A549 (cell line): ENCODE data around the gene KCNQ1. TPM values are rescaled to one million over a fixed set of nuclear protein-coding genes. Genes with fewer than 3 reads are reported as not detected.

Experiments used
- ATAC-seq, 2 experiments: fragments of 200-7000 bp in 1 of 2; fragments of >200 bp in 1 of 2; cut with Nextera tagmentation in 1 of 2; cut with Tn5 transposase in 1 of 2; 3 replicates each; pipeline versions ENCODE4 v1.8.0 to v1.9.1; 2018 to 2020; ENCODE audit warnings: mild to moderate bottlenecking in 1 of 2, moderate library complexity in 1 of 2
- CTCF ChIA-PET: fragments of 300-600 bp; sonication (Branson Sonifier 250); formaldehyde crosslinking; extraction: SDS; loops from one replicate; lab custom pipeline; 2021; ENCODE audit warnings: antibody characterized with exemption, inconsistent platforms; lab: Yijun Ruan, JAX
- POLR2A ChIA-PET: fragments of 350-600 bp; formaldehyde crosslinking; extraction: SDS; loops from one replicate; lab custom pipeline; 2021; ENCODE audit warnings: antibody characterized with exemption, inconsistent platforms; lab: Yijun Ruan, JAX
- DNase-seq, 2 experiments: peaks; one replicate each; pipeline versions ENCODE4 v3.0.0 to v3.0.0-alpha.2; 2011 to 2016; ENCODE audit warnings: low read depth in 1 of 2, low spot score in 1 of 2
- FAIRE-seq: peaks from 2 replicates; lab custom pipeline; 2011; peaks lifted over from hg19 to GRCh38; lab: Jason Lieb, UNC
- H3K27ac ChIP-seq, 2 experiments: fragments of >200 bp; sonication (Bioruptor Twin); formaldehyde crosslinking; 3 replicates each; pipeline ENCODE4 v1.5.1; 2016 to 2017
- H3K4me1 ChIP-seq: fragments of >200 bp; sonication (Bioruptor Twin); formaldehyde crosslinking; 3 replicates; pipeline ENCODE4 v1.6.1; 2016
- H3K4me2 ChIP-seq: fragments of >200 bp; sonication (Bioruptor Twin); formaldehyde crosslinking; 3 replicates; pipeline ENCODE4 v1.6.1; 2016
- H3K4me3 ChIP-seq: fragments of >200 bp; sonication (Bioruptor Twin); formaldehyde crosslinking; 3 replicates; pipeline ENCODE4 v1.5.1; 2016
- H3K9me3 ChIP-seq: fragments of >200 bp; sonication (Bioruptor Twin); formaldehyde crosslinking; 3 replicates; pipeline ENCODE4 v1.6.1; 2016
- BHLHE40 ChIP-seq: IDR thresholded peaks from 2 replicates; pipeline ENCODE4 v1.6.1; 2012; ENCODE audit warnings: low read depth, low read length, inconsistent platforms
- CBX2 ChIP-seq: fragments of 200-600 bp; sonication (generic); IDR thresholded peaks from 2 replicates; pipeline ENCODE4 v1.6.1; 2016; ENCODE audit warnings: low read depth, mild to moderate bottlenecking, borderline replicate concordance
- CEBPB ChIP-seq, 2 experiments: fragments of >200 bp in 1 of 2; sonication (Bioruptor Twin) in 1 of 2; formaldehyde crosslinking in 1 of 2; IDR thresholded peaks; 2 replicates each; pipeline ENCODE4 v1.6.1; 2012 to 2016
- CHD4 ChIP-seq: fragments of 200-600 bp; sonication (generic); IDR thresholded peaks from 2 replicates; pipeline ENCODE4 v1.6.1; 2016; ENCODE audit warnings: antibody characterized with exemption, mild to moderate bottlenecking, borderline replicate concordance
- E2F6 ChIP-seq: IDR thresholded peaks from 2 replicates; pipeline ENCODE4 v1.6.1; 2012; ENCODE audit warnings: low read depth, borderline replicate concordance
- EHMT2 ChIP-seq: fragments of 200-600 bp; sonication (generic); IDR thresholded peaks from 2 replicates; pipeline ENCODE4 v1.6.1; 2016; ENCODE audit warnings: antibody characterized with exemption, low read depth, mild to moderate bottlenecking, moderate library complexity
- FOSB ChIP-seq: fragments of 250-450 bp; sonication (Bioruptor Pico); IDR thresholded peaks from 2 replicates; pipeline ENCODE4 v1.5.0; 2020; ENCODE audit warnings: mild to moderate bottlenecking, moderate library complexity
- GATA3 ChIP-seq: IDR thresholded peaks from 2 replicates; pipeline ENCODE4 v1.6.1; 2012; ENCODE audit warnings: borderline replicate concordance
- HDAC2 ChIP-seq: fragments of 200-600 bp; sonication (generic); IDR thresholded peaks from 2 replicates; pipeline ENCODE4 v1.6.1; 2016
- HEYL ChIP-seq: fragments of 250-450 bp; sonication (Bioruptor Pico); IDR thresholded peaks from 2 replicates; pipeline ENCODE4 v1.8.0; 2021; ENCODE audit warnings: mild to moderate bottlenecking, moderate library complexity
- JUN ChIP-seq, 2 experiments: fragments of >200 bp; sonication (Bioruptor Twin); formaldehyde crosslinking; IDR thresholded peaks; 2 replicates in 1 of 2; 3 replicates in 1 of 2; pipeline ENCODE4 v1.6.1; 2016 to 2017
- KDM5A ChIP-seq: fragments of 200-600 bp; sonication (generic); IDR thresholded peaks from 2 replicates; pipeline ENCODE4 v1.6.1; 2016; ENCODE audit warnings: antibody characterized with exemption, mild to moderate bottlenecking
- MAZ ChIP-seq: fragments of 150-350 bp; IDR thresholded peaks from 2 replicates; pipeline ENCODE4 v1.6.1; 2014; ENCODE audit warnings: antibody characterized with exemption, low read depth, low read length, borderline replicate concordance
- NPAS2 ChIP-seq: fragments of 250-450 bp; sonication (Bioruptor Pico); IDR thresholded peaks from 2 replicates; pipeline ENCODE4 v1.8.0; 2022; ENCODE audit warnings: mild to moderate bottlenecking, moderate library complexity, borderline replicate concordance
- NR3C1 ChIP-seq: fragments of >200 bp; sonication (Bioruptor Twin); formaldehyde crosslinking; IDR thresholded peaks from 3 replicates; pipeline ENCODE4 v1.6.1; 2017
- POLR2A ChIP-seq: IDR thresholded peaks from 2 replicates; pipeline ENCODE4 v1.6.1; 2012; ENCODE audit warnings: mild to moderate bottlenecking, low read length
- RAD21 ChIP-seq, 2 experiments: fragments of >200 bp in 1 of 2; sonication (Bioruptor Twin) in 1 of 2; formaldehyde crosslinking in 1 of 2; IDR thresholded peaks in 1 of 2; conservative IDR thresholded peaks in 1 of 2; 2 replicates in 1 of 2; 3 replicates in 1 of 2; pipeline ENCODE4 v1.6.1; 2012 to 2018; ENCODE audit warnings: inconsistent platforms in 1 of 2
- RCOR1 ChIP-seq: fragments of 150-350 bp; IDR thresholded peaks from 2 replicates; pipeline ENCODE4 v1.6.1; 2014; ENCODE audit warnings: antibody characterized with exemption, low read length, low read depth
- RNF2 ChIP-seq: fragments of 200-600 bp; sonication (generic); IDR thresholded peaks from 2 replicates; pipeline ENCODE4 v1.6.1; 2016; ENCODE audit warnings: low read depth, mild to moderate bottlenecking, antibody characterized with exemption, moderate library complexity, borderline replicate concordance
- SMC3 ChIP-seq: fragments of >200 bp; sonication (Bioruptor Twin); formaldehyde crosslinking; IDR thresholded peaks from 3 replicates; pipeline ENCODE4 v1.6.1; 2018; ENCODE audit warnings: inconsistent platforms
- SREBF2 ChIP-seq: fragments of 450-650 bp; IDR thresholded peaks from 2 replicates; pipeline ENCODE4 v1.6.1; 2014; ENCODE audit warnings: mild to moderate bottlenecking, moderate library complexity
- ZC3H11A ChIP-seq: fragments of 450-650 bp; IDR thresholded peaks from 2 replicates; pipeline ENCODE4 v1.6.1; 2014; ENCODE audit warnings: antibody characterized with exemption, mild to moderate bottlenecking
- ZNF302 ChIP-seq: fragments of 250-450 bp; sonication (Bioruptor Pico); IDR thresholded peaks from 2 replicates; pipeline ENCODE4 v1.9.0; 2021; ENCODE audit warnings: inconsistent platforms, mild to moderate bottlenecking, moderate library complexity
- ZSCAN20 ChIP-seq: fragments of 250-450 bp; sonication (Bioruptor Pico); IDR thresholded peaks from 2 replicates; pipeline ENCODE4 v1.8.0; 2022; ENCODE audit warnings: mild to moderate bottlenecking, moderate library complexity
- WGBS: methylation state at CpG from one replicate; pipeline ENCODE4 v1.1.6; 2017; ENCODE audit errors: missing lambda C conversion rate; 5-methylcytosine and 5-hydroxymethylcytosine counted together
- polyA plus RNA-seq, 4 experiments: library from polyadenylated mRNA; depleted of rRNA in 3 of 4; stranded (reverse); fragments of >200 nt; fragmentation: RNase III in 1 of 4; extraction: RNeasy Plus Mini Kit Qiagen cat#74134 plus additional on column Dnase treatment in 1 of 4; gene quantifications; 2 replicates in 3 of 4; 3 replicates in 1 of 4; pipeline ENCODE4 v1.2.3, GENCODE V29; 2011 to 2017
- TF ChIP-seq, protein P1 (sequence below): fragments of 150-350 bp; IDR thresholded peaks from 2 replicates; pipeline ENCODE4 v1.6.1; 2014; ENCODE audit warnings: low read depth, mild to moderate bottlenecking, low read length
- TF ChIP-seq, protein P2 (sequence below): fragments of 200-600 bp; sonication (generic); IDR thresholded peaks from 2 replicates; pipeline ENCODE4 v1.6.1; 2016; ENCODE audit warnings: antibody characterized with exemption, mild to moderate bottlenecking, moderate library complexity

KCNQ1 gene
- polyA plus RNA-seq, 2 of the 4 experiments (the other 2 are of a cell fraction), result 0.14 to 0.17 TPM

- ATAC-seq, result no peak
- CTCF ChIA-PET, result interaction anchor here (1.1 kb wide), 2 partner anchors 172 to 181 kb away, joined by 3 read pairs; partner anchors contain the start of gene CDKN1C
- Histone ChIP-seq H3K27ac (no peak overlapping the region), H3K4me2 (no peak overlapping the region), H3K9me3 (no peaks in the 10 kb centered on the region)
- POLR2A ChIA-PET, result no interaction called here
- DNase-seq, result no peak
- WGBS, result 84% methylated on average over 15 of the region's 16 CpGs
- TF ChIP-seq POLR2A, result no peak
- TF ChIP-seq CHD4, result no peak
- TF ChIP-seq NPAS2 (CRISPR knock-in tag), result no peak
- no peak for TF ChIP-seq BHLHE40
- TF ChIP-seq CBX2, result no peak
- no peak for TF ChIP-seq RAD21 (conservative IDR thresholded peaks at IDR 0.05 in 1 of 2, IDR thresholded peaks at IDR 0.05 in 1 of 2)
- TF ChIP-seq GATA3, result no peak
- no peak for TF ChIP-seq KDM5A
- no peak for TF ChIP-seq ZNF302 (CRISPR knock-in tag)
- TF ChIP-seq, all 56 proteins: peak for 0
- FAIRE-seq, result no peak
- Histone ChIP-seq H3K4me3 (no peak overlapping the region), H3K4me1 (peaks cover 9% of the 10 kb centered on the region; the same call in 2 of the 3 replicates)
Measured at GRCh38 chr11:2703363-2704141, 258.7 kb downstream of the KCNQ1 start.

DNA sequence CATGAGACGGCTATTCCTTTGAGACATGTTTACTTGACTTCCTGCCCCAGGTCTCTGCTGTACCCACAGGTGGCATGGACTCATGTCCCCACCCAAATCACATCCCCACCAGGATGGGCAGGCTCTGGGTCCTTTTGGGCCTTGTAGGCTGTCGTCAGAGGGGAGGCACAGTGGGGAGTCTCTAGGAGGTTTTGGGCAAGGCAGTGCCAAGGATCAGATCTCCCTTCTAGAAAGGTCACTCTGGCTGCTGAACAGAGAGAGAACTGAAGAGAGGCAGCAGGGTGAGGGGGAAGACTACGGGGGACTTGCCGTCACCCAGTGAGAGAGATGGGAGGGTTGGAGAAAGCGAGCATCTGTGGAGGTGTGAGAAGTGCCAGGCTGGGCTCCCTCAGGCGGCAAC, 259.5 kb downstream of the KCNQ1 start:
- Histone ChIP-seq H3K4me1 (peaks cover 4% of the 10 kb centered on the region; the same call in 1 of the 3 replicates), H3K4me2 (no peak overlapping the region), H3K4me3 (no peak overlapping the region), H3K27ac (no peak overlapping the region), H3K9me3 (no peaks in the 10 kb centered on the region)
- DNase-seq (no peak), FAIRE-seq (no peak), ATAC-seq (no peak)
- WGBS, result 73% methylated on average over 6 of the region's 6 CpGs
- ChIA-PET CTCF (no interaction called here), POLR2A (no interaction called here)
- no peak for TF ChIP-seq SMC3
- no peak for TF ChIP-seq NPAS2 (CRISPR knock-in tag)
- no peak for TF ChIP-seq HEYL (CRISPR knock-in tag)
- no peak for TF ChIP-seq RCOR1
- no peak for TF ChIP-seq SREBF2
- no peak for TF ChIP-seq ZNF302 (CRISPR knock-in tag)
- no peak for TF ChIP-seq CEBPB (IDR thresholded peaks at IDR 0.05)
- TF ChIP-seq CHD4, result no peak
- TF ChIP-seq FOSB (CRISPR knock-in tag), result no peak
- no peak for TF ChIP-seq BHLHE40
- TF ChIP-seq, protein P1, sequence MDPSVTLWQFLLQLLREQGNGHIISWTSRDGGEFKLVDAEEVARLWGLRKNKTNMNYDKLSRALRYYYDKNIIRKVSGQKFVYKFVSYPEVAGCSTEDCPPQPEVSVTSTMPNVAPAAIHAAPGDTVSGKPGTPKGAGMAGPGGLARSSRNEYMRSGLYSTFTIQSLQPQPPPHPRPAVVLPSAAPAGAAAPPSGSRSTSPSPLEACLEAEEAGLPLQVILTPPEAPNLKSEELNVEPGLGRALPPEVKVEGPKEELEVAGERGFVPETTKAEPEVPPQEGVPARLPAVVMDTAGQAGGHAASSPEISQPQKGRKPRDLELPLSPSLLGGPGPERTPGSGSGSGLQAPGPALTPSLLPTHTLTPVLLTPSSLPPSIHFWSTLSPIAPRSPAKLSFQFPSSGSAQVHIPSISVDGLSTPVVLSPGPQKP, result no peak
- TF ChIP-seq NR3C1, result no peak
- no peak for TF ChIP-seq ZC3H11A
- TF ChIP-seq EHMT2, result no peak

DNA sequence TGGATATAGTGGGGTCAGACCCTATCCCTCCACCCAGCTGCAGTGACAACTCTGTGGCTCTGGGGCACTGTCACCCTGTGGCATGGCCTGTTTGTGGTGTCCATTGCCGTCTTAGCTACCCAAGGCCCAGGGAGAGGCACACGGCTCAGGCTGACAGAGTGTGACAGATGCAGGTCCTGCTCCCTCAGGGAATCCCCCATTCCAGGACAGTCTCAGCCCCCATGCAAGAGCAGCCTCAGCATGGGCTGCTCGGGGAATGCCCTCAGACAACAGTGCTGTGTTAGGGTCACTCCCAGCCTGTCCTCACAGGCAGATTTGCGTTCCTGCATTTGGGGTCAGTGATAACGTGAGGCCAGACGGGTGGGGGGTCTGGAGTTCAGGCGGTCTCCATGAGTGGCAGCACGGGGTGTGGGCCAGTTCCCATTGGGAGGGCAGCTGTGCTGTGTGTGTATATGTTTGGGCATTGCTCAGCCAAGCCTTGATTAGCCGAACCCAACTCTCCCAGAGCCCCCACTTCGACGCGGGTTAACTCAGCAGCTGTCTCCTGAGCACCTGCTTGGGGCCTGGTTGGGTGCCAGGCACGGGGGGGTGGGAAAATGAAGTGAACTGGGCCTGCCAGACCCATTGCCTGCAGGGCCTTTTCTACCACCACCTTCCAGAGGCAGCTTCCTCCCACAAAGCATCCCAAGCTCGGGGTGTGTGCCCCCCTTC, 260.2 kb downstream of the KCNQ1 start:
- peaks cover 4% of the 10 kb centered on the region; the same call in 1 of the 3 replicates for H3K4me1 ChIP-seq
- ChIA-PET CTCF (interaction anchor here (0.8 to 0.9 kb wide), 2 partner anchors 174 to 183 kb away, joined by 3 to 4 read pairs; no protein-coding TSS in a partner anchor), POLR2A (no interaction called here)
- H3K9me3 ChIP-seq, result no peaks in the 10 kb centered on the region
- no peak overlapping the region for H3K4me2 ChIP-seq
- DNase-seq (no peak), ATAC-seq (no peak), FAIRE-seq (no peak)
- H3K4me3 ChIP-seq, result no peak overlapping the region
- no peak overlapping the region for H3K27ac ChIP-seq
- no peak for TF ChIP-seq RNF2
- TF ChIP-seq ZNF302 (CRISPR knock-in tag), result no peak
- no peak for TF ChIP-seq BHLHE40
- TF ChIP-seq MAZ, result no peak
- no peak for TF ChIP-seq HDAC2
- no peak for TF ChIP-seq JUN (IDR thresholded peaks at IDR 0.05)
- TF ChIP-seq, protein P2, sequence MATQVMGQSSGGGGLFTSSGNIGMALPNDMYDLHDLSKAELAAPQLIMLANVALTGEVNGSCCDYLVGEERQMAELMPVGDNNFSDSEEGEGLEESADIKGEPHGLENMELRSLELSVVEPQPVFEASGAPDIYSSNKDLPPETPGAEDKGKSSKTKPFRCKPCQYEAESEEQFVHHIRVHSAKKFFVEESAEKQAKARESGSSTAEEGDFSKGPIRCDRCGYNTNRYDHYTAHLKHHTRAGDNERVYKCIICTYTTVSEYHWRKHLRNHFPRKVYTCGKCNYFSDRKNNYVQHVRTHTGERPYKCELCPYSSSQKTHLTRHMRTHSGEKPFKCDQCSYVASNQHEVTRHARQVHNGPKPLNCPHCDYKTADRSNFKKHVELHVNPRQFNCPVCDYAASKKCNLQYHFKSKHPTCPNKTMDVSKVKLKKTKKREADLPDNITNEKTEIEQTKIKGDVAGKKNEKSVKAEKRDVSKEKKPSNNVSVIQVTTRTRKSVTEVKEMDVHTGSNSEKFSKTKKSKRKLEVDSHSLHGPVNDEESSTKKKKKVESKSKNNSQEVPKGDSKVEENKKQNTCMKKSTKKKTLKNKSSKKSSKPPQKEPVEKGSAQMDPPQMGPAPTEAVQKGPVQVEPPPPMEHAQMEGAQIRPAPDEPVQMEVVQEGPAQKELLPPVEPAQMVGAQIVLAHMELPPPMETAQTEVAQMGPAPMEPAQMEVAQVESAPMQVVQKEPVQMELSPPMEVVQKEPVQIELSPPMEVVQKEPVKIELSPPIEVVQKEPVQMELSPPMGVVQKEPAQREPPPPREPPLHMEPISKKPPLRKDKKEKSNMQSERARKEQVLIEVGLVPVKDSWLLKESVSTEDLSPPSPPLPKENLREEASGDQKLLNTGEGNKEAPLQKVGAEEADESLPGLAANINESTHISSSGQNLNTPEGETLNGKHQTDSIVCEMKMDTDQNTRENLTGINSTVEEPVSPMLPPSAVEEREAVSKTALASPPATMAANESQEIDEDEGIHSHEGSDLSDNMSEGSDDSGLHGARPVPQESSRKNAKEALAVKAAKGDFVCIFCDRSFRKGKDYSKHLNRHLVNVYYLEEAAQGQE, result no peak
- TF ChIP-seq ZSCAN20 (CRISPR knock-in tag), result no peak
- no peak for TF ChIP-seq E2F6
- TF ChIP-seq CHD4, result no peak
- WGBS, result 70% methylated on average over 14 of the region's 14 CpGs
